ENCODE results near the gene SMARCA2. TPM values are rescaled to one million over a fixed set of nuclear protein-coding genes. Genes with fewer than 3 reads are reported as not detected.

The SMARCA2 gene
- total RNA-seq, 2 donors from 2014 or later = 118 to 177 TPM

GRCh38 chr9:2193552-2193951 is 178.4 kb downstream of the SMARCA2 start:
- TF ChIP-seq, protein P1, sequence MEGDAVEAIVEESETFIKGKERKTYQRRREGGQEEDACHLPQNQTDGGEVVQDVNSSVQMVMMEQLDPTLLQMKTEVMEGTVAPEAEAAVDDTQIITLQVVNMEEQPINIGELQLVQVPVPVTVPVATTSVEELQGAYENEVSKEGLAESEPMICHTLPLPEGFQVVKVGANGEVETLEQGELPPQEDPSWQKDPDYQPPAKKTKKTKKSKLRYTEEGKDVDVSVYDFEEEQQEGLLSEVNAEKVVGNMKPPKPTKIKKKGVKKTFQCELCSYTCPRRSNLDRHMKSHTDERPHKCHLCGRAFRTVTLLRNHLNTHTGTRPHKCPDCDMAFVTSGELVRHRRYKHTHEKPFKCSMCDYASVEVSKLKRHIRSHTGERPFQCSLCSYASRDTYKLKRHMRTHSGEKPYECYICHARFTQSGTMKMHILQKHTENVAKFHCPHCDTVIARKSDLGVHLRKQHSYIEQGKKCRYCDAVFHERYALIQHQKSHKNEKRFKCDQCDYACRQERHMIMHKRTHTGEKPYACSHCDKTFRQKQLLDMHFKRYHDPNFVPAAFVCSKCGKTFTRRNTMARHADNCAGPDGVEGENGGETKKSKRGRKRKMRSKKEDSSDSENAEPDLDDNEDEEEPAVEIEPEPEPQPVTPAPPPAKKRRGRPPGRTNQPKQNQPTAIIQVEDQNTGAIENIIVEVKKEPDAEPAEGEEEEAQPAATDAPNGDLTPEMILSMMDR (IDR thresholded peaks at IDR 0.05) = no peak

GRCh38 chr9:2195211-2195610 is 180.1 kb downstream of the SMARCA2 start:
- no peak for ATAC-seq (ENCODE audit: insufficient number of reproducible peaks, low FRiP score, low read depth)
- H3K4me1 ChIP-seq (ENCODE audit: control insufficient read depth in 1 of 2, low read depth in 2 of 2) = no peaks in the 10 kb centered on the region
- no peak overlapping the region for H3K27ac ChIP-seq
- DNase-seq (ENCODE audit: low spot score) = no peak
- H3K9me3 ChIP-seq = no peaks in the 10 kb centered on the region
- H3K4me3 ChIP-seq = no peak overlapping the region
- no peaks in the 10 kb centered on the region for H3K27me3 ChIP-seq (replicated peaks; ENCODE audit: insufficient read depth)
- TF ChIP-seq, protein P1 (IDR thresholded peaks at IDR 0.05) = no peak
- peaks cover 19% of the 10 kb centered on the region for H3K36me3 ChIP-seq

More at GRCh38 chr9:2193552-2193951, 178.4 kb downstream of the SMARCA2 start:
- ATAC-seq (ENCODE audit: insufficient number of reproducible peaks, low FRiP score, low read depth) = no peak
- Histone ChIP-seq H3K36me3 (peaks cover 25% of the 10 kb centered on the region), H3K4me1 (ENCODE audit: control insufficient read depth in 1 of 2, low read depth in 2 of 2) (no peaks in the 10 kb centered on the region), H3K4me3 (no peak overlapping the region), H3K9me3 (no peaks in the 10 kb centered on the region), H3K27me3 (replicated peaks; ENCODE audit: insufficient read depth) (no peaks in the 10 kb centered on the region), H3K27ac (no peak overlapping the region)
- DNase-seq (ENCODE audit: low spot score) = no peak

GRCh38 chr9:2196757-2197156 is 181.6 kb downstream of the SMARCA2 start:
- Histone ChIP-seq H3K27me3 (replicated peaks; ENCODE audit: insufficient read depth) (no peaks in the 10 kb centered on the region), H3K4me1 (ENCODE audit: control insufficient read depth in 1 of 2, low read depth in 2 of 2) (no peaks in the 10 kb centered on the region), H3K36me3 (peaks cover 12% of the 10 kb centered on the region), H3K4me3 (no peak overlapping the region), H3K27ac (no peak overlapping the region), H3K9me3 (no peaks in the 10 kb centered on the region)
- ATAC-seq (ENCODE audit: insufficient number of reproducible peaks, low FRiP score, low read depth) (no peak), DNase-seq (ENCODE audit: low spot score) (no peak)
- TF ChIP-seq, protein P1 (IDR thresholded peaks at IDR 0.05) = no peak

GRCh38 chr9:2198956-2199635 is 183.9 kb downstream of the SMARCA2 start:
- no peaks in the 10 kb centered on the region for H3K27me3 ChIP-seq (replicated peaks; ENCODE audit: insufficient read depth)
- no peaks in the 10 kb centered on the region for H3K4me1 ChIP-seq (ENCODE audit: control insufficient read depth in 1 of 2, low read depth in 2 of 2)
- ATAC-seq (ENCODE audit: insufficient number of reproducible peaks, low FRiP score, low read depth) (no peak), DNase-seq (ENCODE audit: low spot score) (no peak)
- TF ChIP-seq, protein P1 (IDR thresholded peaks at IDR 0.05) = no peak
- no peaks in the 10 kb centered on the region for H3K36me3 ChIP-seq
- H3K27ac ChIP-seq = no peak overlapping the region
- H3K9me3 ChIP-seq = no peaks in the 10 kb centered on the region
- H3K4me3 ChIP-seq = no peak overlapping the region

DNA sequence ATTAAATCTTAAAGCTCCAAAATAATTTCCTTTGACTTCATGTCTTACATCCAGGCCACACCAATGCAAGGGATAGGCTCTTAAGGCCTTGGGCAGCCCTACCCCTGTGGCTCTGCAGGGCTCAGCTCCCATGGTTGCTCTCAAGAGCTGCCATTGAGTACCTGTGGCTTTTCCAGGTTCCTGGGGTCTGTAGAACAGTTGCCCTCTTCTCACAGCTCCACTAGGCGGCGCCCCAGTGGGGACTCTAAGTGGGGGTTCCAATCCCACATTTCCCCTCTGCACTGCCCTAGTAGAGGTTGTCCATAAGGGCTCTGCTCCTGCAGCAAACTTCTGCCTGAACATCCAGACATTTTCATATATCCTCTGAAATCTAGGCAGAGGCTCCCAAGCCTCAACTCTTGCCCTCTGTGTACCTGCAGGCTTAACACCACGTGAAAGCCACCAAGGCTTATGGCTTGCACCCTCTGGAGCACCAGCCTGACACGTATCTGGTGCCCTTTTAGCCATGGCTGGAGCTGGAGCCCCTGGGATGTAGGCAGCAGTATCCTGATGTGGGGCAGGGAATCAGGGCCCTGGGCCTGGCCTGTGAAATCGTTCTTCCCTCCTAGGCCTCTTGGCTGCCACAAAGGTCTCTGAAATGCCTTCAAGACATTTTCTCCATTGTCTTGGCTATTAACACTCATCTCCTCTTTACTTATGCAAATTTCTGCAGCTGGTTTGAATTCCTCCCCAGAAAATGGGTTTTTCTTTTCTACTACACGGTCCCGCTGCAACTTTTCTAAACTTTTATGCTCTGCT is 185.1 kb downstream of the SMARCA2 start:
- DNase-seq (ENCODE audit: low spot score) (no peak), ATAC-seq (ENCODE audit: insufficient number of reproducible peaks, low FRiP score, low read depth) (no peak)
- Histone ChIP-seq H3K27me3 (replicated peaks; ENCODE audit: insufficient read depth) (no peaks in the 10 kb centered on the region), H3K9me3 (no peaks in the 10 kb centered on the region), H3K27ac (no peak overlapping the region), H3K4me1 (ENCODE audit: control insufficient read depth in 1 of 2, low read depth in 2 of 2) (no peaks in the 10 kb centered on the region), H3K36me3 (no peaks in the 10 kb centered on the region), H3K4me3 (no peak overlapping the region)
- TF ChIP-seq, protein P1 (IDR thresholded peaks at IDR 0.05) = no peak
